HepG2 (cell line): ENCODE data around the gene TRPM5. TPM values are rescaled to one million over a fixed set of nuclear protein-coding genes. Genes with fewer than 3 reads are reported as not detected.

ENCODE experiments used
- ATAC-seq: fragments of 200-7000 bp; cut with Tn5 transposase; 3 replicates; pipeline ENCODE4 v1.9.1; 2020; ENCODE audit warnings: mild to moderate bottlenecking, moderate library complexity
- BruUV-seq: library from RNA; stranded (reverse); fragments of 400-500 nt; replicated peaks from 2 replicates; lab custom pipeline; 2021; lab: Mats Ljungman, UMichigan
- CTCF ChIA-PET: fragments of 300-600 bp; formaldehyde crosslinking; extraction: SDS; loops from one replicate; lab custom pipeline; 2021; ENCODE audit warnings: low total read pairs, inconsistent platforms, low intra/inter-chr PET ratio; lab: Yijun Ruan, JAX
- POLR2A ChIA-PET: fragments of 350-600 bp; sonication (Branson Sonifier 250); formaldehyde crosslinking; loops from one replicate; lab custom pipeline; 2020; ENCODE audit warnings: antibody characterized with exemption, inconsistent platforms; lab: Yijun Ruan, JAX
- DNase-seq: peaks from one replicate; pipeline ENCODE4 v3.0.0-alpha.2; 2015; ENCODE audit warnings: low spot score
- FAIRE-seq: peaks from 3 replicates; lab custom pipeline; 2011; peaks lifted over from hg19 to GRCh38; lab: Jason Lieb, UNC
- H2AFZ ChIP-seq: one replicate; pipeline ENCODE4 v1.6.1; 2011; ENCODE audit warnings: low read length, inconsistent platforms
- H3K27ac ChIP-seq: fragments of 300-600 bp; 3 replicates; pipeline ENCODE4 v1.8.0; 2011; ENCODE audit warnings: mixed run types, mild to moderate bottlenecking, mixed read lengths, low read length, inconsistent platforms; ENCODE audit not compliant: insufficient read depth; ENCODE audit errors: extremely low read length
- H3K27me3 ChIP-seq, 2 experiments: fragments of 200-600 bp in 1 of 2; 2 replicates in 1 of 2; 3 replicates in 1 of 2; pipeline versions ENCODE4 v1.6.0 to v1.8.0; 2011; ENCODE audit warnings: low read length in 2 of 2, mild to moderate bottlenecking in 2 of 2, moderate library complexity in 2 of 2, inconsistent platforms in 1 of 2; ENCODE audit not compliant: insufficient read depth in 2 of 2, control insufficient read depth in 1 of 2
- H3K36me3 ChIP-seq, 2 experiments: fragments of 200-600 bp in 1 of 2; replicated peaks in 1 of 2; 2 replicates in 1 of 2; 3 replicates in 1 of 2; pipeline versions ENCODE4 v1.5.1 to v1.8.0; 2011; ENCODE audit warnings: low read length in 2 of 2, inconsistent platforms in 1 of 2; ENCODE audit not compliant: insufficient read depth in 2 of 2, control insufficient read depth in 1 of 2
- H3K4me1 ChIP-seq: 2 replicates; pipeline ENCODE4 v1.5.1; 2012; ENCODE audit warnings: low read length, inconsistent platforms; ENCODE audit not compliant: insufficient read depth
- H3K4me2 ChIP-seq: 2 replicates; pipeline ENCODE4 v1.6.0; 2011; ENCODE audit warnings: low read depth, low read length, inconsistent platforms
- H3K4me3 ChIP-seq, 3 experiments: fragments of 200-600 bp in 1 of 3; sonication (generic), shearing (Covaris generic) in 1 of 3; replicated peaks in 1 of 3; 2 replicates each; pipeline ENCODE4 v1.5.1; 2011 to 2016; ENCODE audit warnings: low read length in 3 of 3, inconsistent platforms in 2 of 3, low read depth in 2 of 3, mild to moderate bottlenecking in 2 of 3, control low read depth in 1 of 3, mixed read lengths in 1 of 3; ENCODE audit not compliant: insufficient read depth in 1 of 3
- H3K79me2 ChIP-seq: one replicate; pipeline ENCODE4 v1.6.1; 2011; ENCODE audit warnings: low read length, inconsistent platforms; ENCODE audit not compliant: insufficient read depth
- H3K9ac ChIP-seq: 2 replicates; pipeline ENCODE4 v1.6.0; 2011; ENCODE audit warnings: mild to moderate bottlenecking, low read depth, low read length, inconsistent platforms; ENCODE audit not compliant: insufficient read depth
- H3K9me3 ChIP-seq: 2 replicates; pipeline ENCODE4 v1.5.1; 2012; ENCODE audit warnings: mild to moderate bottlenecking, low read length
- H4K20me1 ChIP-seq: 2 replicates; pipeline ENCODE4 v1.6.0; 2011; ENCODE audit warnings: inconsistent platforms, mild to moderate bottlenecking, low read length, moderate library complexity; ENCODE audit not compliant: insufficient read depth
- DPF2 ChIP-seq: sonication (generic); formaldehyde crosslinking; IDR thresholded peaks from 2 replicates; pipeline ENCODE4 v1.4.0; 2020; ENCODE audit warnings: mild to moderate bottlenecking, low read depth, missing genetic modification reagents, borderline replicate concordance
- GABPB1 ChIP-seq: IDR thresholded peaks from 2 replicates; pipeline ENCODE4 v1.6.1; 2016; ENCODE audit warnings: mild to moderate bottlenecking, missing genetic modification reagents, moderate library complexity, missing compliant biosample characterization
- HINFP ChIP-seq: sonication (generic); formaldehyde crosslinking; IDR thresholded peaks from 2 replicates; pipeline ENCODE4 v1.4.0; 2020; ENCODE audit warnings: low read depth, mild to moderate bottlenecking, missing genetic modification reagents
- MTA1 ChIP-seq: sonication (generic); formaldehyde crosslinking; IDR thresholded peaks from 2 replicates; pipeline ENCODE4 v1.4.0; 2020; ENCODE audit warnings: missing genetic modification reagents, mild to moderate bottlenecking, borderline replicate concordance
- MTF2 ChIP-seq: sonication (generic); formaldehyde crosslinking; IDR thresholded peaks from 2 replicates; pipeline ENCODE4 v1.5.0; 2020; ENCODE audit warnings: missing genetic modification reagents, borderline replicate concordance
- NR2C2 ChIP-seq: sonication (generic); formaldehyde crosslinking; IDR thresholded peaks from 2 replicates; pipeline ENCODE4 v1.4.0; 2020; ENCODE audit warnings: missing genetic modification reagents, mild to moderate bottlenecking, moderate library complexity, borderline replicate concordance
- PAXIP1 ChIP-seq: sonication (generic); formaldehyde crosslinking; conservative IDR thresholded peaks from 2 replicates; pipeline ENCODE4 v1.4.0; 2020; ENCODE audit warnings: mild to moderate bottlenecking, missing genetic modification reagents, moderate library complexity
- PPARG ChIP-seq: conservative IDR thresholded peaks from 2 replicates; pipeline ENCODE4 v1.6.1; 2016; ENCODE audit warnings: missing biosample characterization, missing genetic modification reagents
- SALL1 ChIP-seq: sonication (generic); formaldehyde crosslinking; IDR thresholded peaks from 2 replicates; pipeline ENCODE4 v1.8.0; 2022; ENCODE audit warnings: mild to moderate bottlenecking, missing genetic modification reagents
- ZBTB20 ChIP-seq: sonication (generic); formaldehyde crosslinking; IDR thresholded peaks from 2 replicates; pipeline ENCODE4 v1.8.1; 2023; ENCODE audit warnings: missing genetic modification reagents, low read depth, mild to moderate bottlenecking, borderline replicate concordance
- ZFP82 ChIP-seq: sonication (generic); formaldehyde crosslinking; IDR thresholded peaks from 2 replicates; pipeline ENCODE4 v1.5.1; 2020; ENCODE audit warnings: mild to moderate bottlenecking, missing genetic modification reagents, borderline replicate concordance
- ZNF609 ChIP-seq: sonication (generic); formaldehyde crosslinking; IDR thresholded peaks from 2 replicates; pipeline ENCODE4 v1.4.0; 2020; ENCODE audit warnings: mild to moderate bottlenecking, missing genetic modification reagents, borderline replicate concordance
- WGBS: methylation state at CpG from one replicate; pipeline ENCODE4 v1.1.6; 2017; ENCODE audit warnings: low lambda C conversion rate; 5-methylcytosine and 5-hydroxymethylcytosine counted together
- in situ Hi-C: cut with HindIII; loops from 2 replicates; pipeline ENCODE4 v1.10.0; 2017; ENCODE audit warnings: low pct_unique_long_range_greater_than_20kb; ENCODE audit not compliant: extremely low pct_ligation_motif_present
- intact Hi-C: fragments of 100-400 bp; cut with micrococcal nuclease; formaldehyde crosslinking; loops from one replicate; pipeline ENCODE4 v1.10.0; 2022; ENCODE audit not compliant: unreplicated experiment
- polyA plus RNA-seq, 8 experiments: library from polyadenylated mRNA; depleted of rRNA in 3 of 8; stranded (reverse) in 7 of 8; unstranded in 1 of 8; fragments of >200 nt; fragmentation: Illumina TruSeq in 4 of 8; extraction: Trizol in 4 of 8; gene quantifications; 2 replicates each; pipeline versions ENCODE4 v1.2.1 to v1.2.3, GENCODE V29; 2011 to 2016; ENCODE audit warnings: low read depth in 4 of 8, missing spikeins in 1 of 8, mixed read lengths in 1 of 8; ENCODE audit not compliant: insufficient read depth in 1 of 8
- total RNA-seq, 5 experiments: library from RNA; depleted of rRNA; stranded (reverse); fragments of >200 nt; fragmentation: Illumina TruSeq; extraction: Trizol; gene quantifications; 2 replicates each; pipeline ENCODE4 v1.2.3, GENCODE V29; 2016; ENCODE audit warnings: low read depth in 1 of 5

TRPM5 gene
- total and polyA plus RNA-seq, 2 of the 13 experiments (the other 11 are each of a cell fraction or from before 2014, with no cell fraction given) = 0.12 TPM; not detected in 1

GRCh38 chr11:2412323-2412722 is 32.0 kb downstream of the TRPM5 start:
- H3K9me3 ChIP-seq = no peaks in the 10 kb centered on the region
- H4K20me1 ChIP-seq = no peaks in the 10 kb centered on the region
- POLR2A ChIA-PET = interaction anchor here (5.7 kb wide), 1 partner anchor 12 kb away, joined by 49 read pairs; the partner anchor contains the start of gene TSSC4
- 0 out of 2 replicates have a peak overlapping the region, but pooled peaks have one; percentile 5 for H3K4me2 ChIP-seq
- intact Hi-C loops = no loop called here
- H3K4me1 ChIP-seq = peaks cover 58% of the 10 kb centered on the region
- BruUV-seq = no TSS peak
- FAIRE-seq = no peak
- no peaks in the 10 kb centered on the region; a peak in 1 of 5 replicates for H3K27me3 ChIP-seq
- no peaks in the 10 kb centered on the region for H3K79me2 ChIP-seq
- in situ Hi-C loops = no loop called here
- H3K36me3 ChIP-seq = no peaks in the 10 kb centered on the region
- no peak overlapping the region for H3K27ac ChIP-seq
- CTCF ChIA-PET = no interaction called here
- no peak for DNase-seq
- no peak for ATAC-seq
- no peak overlapping the region for H2AFZ ChIP-seq
- peak overlapping the region; percentile 11; the same call in 1 of the 2 replicates for H3K9ac ChIP-seq
- H3K4me3 ChIP-seq = no peak overlapping the region
- WGBS = 40% methylated on average over 2 of the region's 6 CpGs
- 0 out of 2 replicates have a peak, but pooled peaks have one; percentile 30 for TF ChIP-seq ZBTB20
- no peak for TF ChIP-seq ZFP82 (CRISPR knock-in tag)
- TF ChIP-seq MTA1 (CRISPR knock-in tag) = peak; percentile 33; the same call in 1 of the 2 replicates
- 0 out of 2 replicates have a peak, but pooled peaks have one; percentile 34 for TF ChIP-seq PPARG (CRISPR knock-in tag)
- peak; percentile 26; the same call in 1 of the 2 replicates for TF ChIP-seq DPF2 (CRISPR knock-in tag)
- peak; percentile 63 for TF ChIP-seq NR2C2 (CRISPR knock-in tag)
- TF ChIP-seq GABPB1 (CRISPR knock-in tag) = 0 out of 2 replicates have a peak, but pooled peaks have one; percentile 12
- TF ChIP-seq ZNF609 (CRISPR knock-in tag) = 0 out of 2 replicates have a peak, but pooled peaks have one; percentile 42
- peak; percentile 21; the same call in 1 of the 2 replicates for TF ChIP-seq SALL1 (CRISPR knock-in tag)
- TF ChIP-seq HINFP (CRISPR knock-in tag) = 0 out of 2 replicates have a peak, but pooled peaks have one; percentile 11
- no peak for TF ChIP-seq MTF2 (CRISPR knock-in tag)
- TF ChIP-seq PAXIP1 (CRISPR knock-in tag) = peak; percentile 57; the same call in 1 of the 2 replicates
